Bronchial epithelial cell (primary cell): Measurements from ENCODE around the gene GUCA1A. TPM values are rescaled to one million over a fixed set of nuclear protein-coding genes. Genes with fewer than 3 reads are reported as not detected.

Source experiments
- DNase-seq: peaks from one replicate; pipeline ENCODE4 v3.0.0-alpha.2; 2010; ENCODE audit warnings: low read depth
- FAIRE-seq: peaks from 2 replicates; lab custom pipeline; 2011; peaks lifted over from hg19 to GRCh38; lab: Jason Lieb, UNC
- H3K27me3 ChIP-seq: 2 replicates; pipeline ENCODE4 v1.5.1; 2011; ENCODE audit warnings: low read length; ENCODE audit not compliant: control insufficient read depth, insufficient read depth
- H3K36me3 ChIP-seq: 2 replicates; pipeline ENCODE4 v1.5.1; 2011; ENCODE audit warnings: low read length; ENCODE audit not compliant: control insufficient read depth, insufficient read depth
- H3K4me3 ChIP-seq: 2 replicates; pipeline ENCODE4 v1.5.1; 2011; ENCODE audit warnings: mild to moderate bottlenecking, low read depth, low read length, control low read depth
- total RNA-seq: library from RNA; depleted of rRNA; stranded (reverse); fragments of >200 nt; gene quantifications from 2 replicates; pipeline ENCODE4 v1.2.1, GENCODE V29; 2014
- TF ChIP-seq, protein P1 (sequence below): IDR thresholded peaks from 2 replicates; pipeline ENCODE4 v1.5.1; 2011; ENCODE audit warnings: mild to moderate bottlenecking, moderate library complexity, low read length, control low read depth, inconsistent platforms; ENCODE audit not compliant: insufficient read depth, severe bottlenecking

Gene GUCA1A
- total RNA-seq, 1 donor from 2014 or later = not detected

DNA sequence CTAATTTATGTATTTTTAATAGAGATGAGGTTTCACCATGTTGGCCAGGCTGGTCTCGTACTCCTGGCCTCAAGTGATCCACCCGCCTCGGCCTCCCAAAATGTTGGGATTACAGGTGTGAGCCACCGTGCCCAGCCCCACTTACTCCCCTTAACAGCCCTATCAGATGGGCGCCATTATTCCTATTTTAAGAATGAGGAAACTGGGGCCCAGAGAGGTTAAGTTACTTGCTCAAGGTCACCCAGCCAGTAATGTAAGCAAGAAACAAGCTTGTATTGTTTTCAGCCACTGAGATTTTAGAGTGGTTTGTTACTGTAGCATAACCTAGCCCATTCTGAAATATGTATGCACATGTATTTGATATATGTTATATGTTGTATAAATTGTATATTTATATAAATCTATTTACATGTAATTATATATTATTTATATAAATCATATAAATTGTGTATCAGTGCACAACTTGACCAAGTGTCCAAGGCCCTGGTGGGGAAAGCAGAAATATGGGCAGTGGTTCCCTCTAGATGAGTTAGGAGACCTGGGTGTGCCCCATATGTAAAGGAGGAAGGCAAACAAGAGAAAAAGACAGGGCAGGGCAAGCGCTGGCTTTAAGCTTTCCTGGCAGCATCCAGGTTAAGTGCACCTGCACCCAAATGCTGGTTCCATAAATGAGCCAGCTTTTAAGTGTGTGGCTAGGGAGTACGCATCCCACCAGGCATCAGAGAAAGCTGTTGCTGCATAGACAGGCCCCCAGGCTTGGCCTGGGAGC is 1.2 kb upstream of the GUCA1A start:
- DNase-seq = no peak
- Histone ChIP-seq H3K27me3 (no peaks in the 10 kb centered on the region), H3K4me3 (no peak overlapping the region), H3K36me3 (no peaks in the 10 kb centered on the region)
- TF ChIP-seq, protein P1, sequence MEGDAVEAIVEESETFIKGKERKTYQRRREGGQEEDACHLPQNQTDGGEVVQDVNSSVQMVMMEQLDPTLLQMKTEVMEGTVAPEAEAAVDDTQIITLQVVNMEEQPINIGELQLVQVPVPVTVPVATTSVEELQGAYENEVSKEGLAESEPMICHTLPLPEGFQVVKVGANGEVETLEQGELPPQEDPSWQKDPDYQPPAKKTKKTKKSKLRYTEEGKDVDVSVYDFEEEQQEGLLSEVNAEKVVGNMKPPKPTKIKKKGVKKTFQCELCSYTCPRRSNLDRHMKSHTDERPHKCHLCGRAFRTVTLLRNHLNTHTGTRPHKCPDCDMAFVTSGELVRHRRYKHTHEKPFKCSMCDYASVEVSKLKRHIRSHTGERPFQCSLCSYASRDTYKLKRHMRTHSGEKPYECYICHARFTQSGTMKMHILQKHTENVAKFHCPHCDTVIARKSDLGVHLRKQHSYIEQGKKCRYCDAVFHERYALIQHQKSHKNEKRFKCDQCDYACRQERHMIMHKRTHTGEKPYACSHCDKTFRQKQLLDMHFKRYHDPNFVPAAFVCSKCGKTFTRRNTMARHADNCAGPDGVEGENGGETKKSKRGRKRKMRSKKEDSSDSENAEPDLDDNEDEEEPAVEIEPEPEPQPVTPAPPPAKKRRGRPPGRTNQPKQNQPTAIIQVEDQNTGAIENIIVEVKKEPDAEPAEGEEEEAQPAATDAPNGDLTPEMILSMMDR = no peak
- FAIRE-seq = no peak

DNA sequence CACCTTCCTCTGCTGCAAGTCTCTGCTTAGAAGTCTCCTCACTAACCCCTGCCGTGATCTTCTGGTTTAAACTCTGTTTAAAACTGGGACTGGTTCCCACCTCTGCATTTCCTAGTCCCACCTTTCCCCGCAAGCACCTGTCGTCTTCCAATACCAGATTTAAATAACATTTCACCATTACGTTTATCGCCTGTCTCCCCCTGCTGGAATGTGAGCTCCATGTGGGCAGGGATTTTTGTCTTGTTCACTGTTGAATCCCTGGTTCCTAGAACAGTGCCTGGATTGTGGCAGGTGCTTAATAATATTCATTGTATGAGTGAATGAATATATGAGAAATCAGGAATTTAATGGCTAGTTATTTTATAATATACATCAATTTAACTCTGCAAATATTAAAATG is 2.7 kb downstream of the GUCA1A start:
- Histone ChIP-seq H3K36me3 (no peaks in the 10 kb centered on the region), H3K27me3 (no peaks in the 10 kb centered on the region), H3K4me3 (no peak overlapping the region)
- FAIRE-seq (no peak), DNase-seq (no peak)
- TF ChIP-seq, protein P1 = no peak

DNA sequence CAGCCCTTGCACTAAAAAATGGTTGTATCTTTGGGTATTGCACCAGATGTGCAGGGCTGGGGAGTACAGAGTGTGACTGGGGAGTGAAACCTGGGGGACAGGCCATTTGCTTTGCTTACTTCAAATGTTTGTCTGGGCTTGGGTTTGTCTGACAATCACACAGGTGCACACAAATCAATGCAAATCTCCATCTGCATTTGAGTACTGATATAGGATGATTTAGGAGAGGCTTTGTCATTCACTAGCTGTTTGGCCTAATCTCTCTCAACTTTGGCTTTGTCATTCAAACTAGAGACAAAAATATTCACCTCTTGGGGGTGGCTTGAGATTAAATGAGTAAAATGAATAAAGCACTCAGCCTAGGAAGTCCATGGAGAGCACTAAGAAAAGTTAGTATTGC is 3.8 kb downstream of the GUCA1A start:
- TF ChIP-seq, protein P1 = no peak
- no peaks in the 10 kb centered on the region for H3K36me3 ChIP-seq
- H3K27me3 ChIP-seq = no peaks in the 10 kb centered on the region
- H3K4me3 ChIP-seq = no peak overlapping the region
- FAIRE-seq = no peak
- DNase-seq = no peak

DNA sequence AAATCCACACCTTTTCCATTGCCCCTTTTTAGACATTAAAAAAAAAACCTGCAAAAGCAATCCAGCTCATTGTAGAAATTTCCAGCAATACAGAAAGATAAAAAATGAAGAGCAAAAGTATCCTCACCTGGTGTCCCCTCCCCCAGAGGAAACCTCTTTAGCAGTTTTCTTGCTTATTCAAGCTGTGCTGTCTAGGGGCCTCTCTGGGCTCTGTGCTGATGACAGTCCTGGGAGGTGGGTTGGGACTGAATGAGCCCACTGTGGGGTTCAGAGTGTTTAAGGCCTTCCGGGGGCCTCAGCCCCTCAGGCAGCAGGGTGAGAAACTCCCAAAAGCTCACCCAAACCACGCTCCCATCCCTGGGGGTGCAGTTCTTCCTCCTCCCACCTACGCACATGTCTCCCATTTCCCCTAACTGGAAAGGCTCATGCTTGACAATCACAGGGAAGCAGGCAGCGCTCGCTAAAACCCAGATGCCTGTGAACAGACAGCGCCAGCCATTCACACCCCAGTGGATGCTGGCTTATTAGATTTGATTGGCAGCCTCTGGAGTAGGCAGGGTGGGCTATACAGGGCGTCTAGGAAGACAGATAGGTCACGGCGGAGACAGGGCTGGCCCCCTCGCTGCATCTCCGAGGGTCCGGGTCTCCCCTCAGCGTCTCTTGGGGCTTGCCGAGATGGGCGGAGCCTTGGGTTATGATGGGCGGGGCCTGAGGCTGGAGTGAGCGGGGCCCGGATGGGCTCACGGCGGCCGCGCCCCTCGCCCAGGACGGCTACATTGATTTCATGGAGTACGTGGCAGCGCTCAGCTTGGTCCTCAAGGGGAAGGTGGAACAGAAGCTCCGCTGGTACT is 4.6 kb downstream of the GUCA1A start:
- H3K4me3 ChIP-seq = no peak overlapping the region
- no peak for FAIRE-seq

DNA sequence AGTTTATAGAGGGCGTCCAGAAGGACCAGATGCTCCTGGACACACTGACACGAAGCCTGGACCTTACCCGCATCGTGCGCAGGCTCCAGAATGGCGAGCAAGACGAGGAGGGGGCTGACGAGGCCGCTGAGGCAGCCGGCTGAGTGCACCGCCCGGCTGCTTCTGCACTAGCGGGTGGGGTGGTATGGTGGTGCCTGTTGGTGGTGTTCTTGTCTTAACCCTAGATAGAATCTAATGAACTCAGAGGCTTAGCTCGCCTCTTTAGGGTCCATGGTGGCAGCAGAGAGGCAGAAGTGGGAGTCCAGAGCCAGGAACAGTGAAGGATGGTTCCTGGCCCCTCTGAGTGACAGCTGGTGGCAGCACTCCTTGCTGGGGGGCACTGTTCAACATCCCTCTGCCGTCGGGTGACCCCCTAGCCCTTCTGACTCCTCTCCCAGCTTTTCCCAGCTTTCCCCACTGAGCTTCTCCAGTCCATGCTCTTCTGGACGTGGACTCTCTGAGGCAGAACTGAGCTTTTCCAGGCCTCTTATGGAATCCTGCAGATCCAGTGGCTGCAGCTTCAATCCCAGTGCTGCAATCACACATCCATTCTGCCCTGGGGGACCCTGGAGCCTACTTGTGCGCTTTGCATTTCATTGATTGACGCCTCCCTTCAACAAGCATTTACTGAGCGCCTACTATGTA is 6.2 kb downstream of the GUCA1A start:
- Histone ChIP-seq H3K36me3 (no peaks in the 10 kb centered on the region), H3K4me3 (no peak overlapping the region), H3K27me3 (no peaks in the 10 kb centered on the region)
- FAIRE-seq (no peak), DNase-seq (no peak)
- TF ChIP-seq, protein P1 = no peak

More for the DNA sequence above, 4.6 kb downstream of the GUCA1A start:
- Histone ChIP-seq H3K27me3 (no peaks in the 10 kb centered on the region), H3K36me3 (no peaks in the 10 kb centered on the region)
- TF ChIP-seq, protein P1 = no peak
- DNase-seq = no peak
